Gastrocnemius medialis (tissue), 4 donors: ENCODE results near the gene DGLUCY. TPM values are rescaled to one million over a fixed set of nuclear protein-coding genes. Genes with fewer than 3 reads are reported as not detected.
"Not testable (repeated sequence)": the region's sequence is repeated elsewhere in the genome, so short reads cannot be mapped to it uniquely, and the experiment has no call there.

Source experiments
- ATAC-seq, 2 donors: fragments of 150-250 bp; one replicate each; pipeline ENCODE4 v1.9.1; 2016
- DNase-seq, 2 donors: peaks; one replicate each; pipeline ENCODE4 v3.0.0-alpha.2; 2019
- H3K27ac ChIP-seq, 4 donors: fragments of 200-600 bp; sonication (generic); 1 replicate in 1 of 4; 2 replicates in 3 of 4; pipeline ENCODE4 v1.5.1; 2016 to 2018; ENCODE audit warnings: mild to moderate bottlenecking in 2 of 4, moderate library complexity in 1 of 4
- H3K27me3 ChIP-seq, 3 donors: fragments of 200-600 bp; sonication (generic) in 2 of 3; 1 replicate in 1 of 3; 2 replicates in 2 of 3; pipeline versions ENCODE4 v1.5.1 to v1.6.0; 2016 to 2019; ENCODE audit warnings: mild to moderate bottlenecking in 1 of 3, moderate library complexity in 1 of 3
- H3K36me3 ChIP-seq, 2 donors: fragments of 200-600 bp; sonication (generic) in 1 of 2; one replicate each; pipeline ENCODE4 v1.5.1; 2017 to 2018
- H3K4me1 ChIP-seq, 2 donors: fragments of 200-600 bp; sonication (generic) in 1 of 2; one replicate each; pipeline ENCODE4 v1.5.1; 2016 to 2017; ENCODE audit warnings: mild to moderate bottlenecking in 2 of 2
- H3K4me3 ChIP-seq, 4 donors: fragments of 200-600 bp; sonication (generic) in 3 of 4; 1 replicate in 1 of 4; 2 replicates in 3 of 4; pipeline ENCODE4 v1.5.1; 2016 to 2019; ENCODE audit warnings: mild to moderate bottlenecking in 2 of 4
- H3K9me3 ChIP-seq, 3 donors: fragments of 200-600 bp; sonication (generic) in 2 of 3; 1 replicate in 1 of 3; 2 replicates in 2 of 3; pipeline ENCODE4 v1.5.1; 2016 to 2019
- POLR2A ChIP-seq, 2 donors: fragments of 450-650 bp; IDR thresholded peaks; one replicate each; pipeline ENCODE4 v1.6.1; 2017; ENCODE audit warnings: antibody characterized with exemption in 2 of 2, mild to moderate bottlenecking in 2 of 2, moderate library complexity in 2 of 2
- in situ Hi-C, 4 donors: fragments of 200-750 bp; cut with MboI; loops; one replicate each; pipeline versions ENCODE4 v1.15.0 to v1.8.0; 2017; ENCODE audit warnings: low sequenced_read_pairs in 4 of 4
- intact Hi-C: fragments of 100-400 bp; cut with DNase I; formaldehyde crosslinking; loops from one replicate; pipeline ENCODE4 v1.15.1; 2023; ENCODE audit warnings: low total_unique reads
- total RNA-seq, 4 donors: library from RNA; depleted of rRNA; stranded (reverse); fragments of >200 nt; gene quantifications; one replicate each; pipeline versions ENCODE4 v1.1.0 to v1.2.3, GENCODE V29; 2016
- TF ChIP-seq, protein P1 (sequence below), 5 experiments: fragments of 450-650 bp in 3 of 5; fragments of 200-600 bp in 2 of 5; sonication (generic) in 2 of 5; IDR thresholded peaks in 4 of 5; conservative IDR thresholded peaks in 1 of 5; 1 replicate in 4 of 5; 2 replicates in 1 of 5; pipeline ENCODE4 v1.5.1; 2016 to 2019; ENCODE audit warnings: antibody characterized with exemption in 5 of 5, mild to moderate bottlenecking in 3 of 5, moderate library complexity in 3 of 5

Gene DGLUCY
- total RNA-seq, 4 donors from 2014 or later = 29.3 to 93.7 (median 67.8) TPM

DNA sequence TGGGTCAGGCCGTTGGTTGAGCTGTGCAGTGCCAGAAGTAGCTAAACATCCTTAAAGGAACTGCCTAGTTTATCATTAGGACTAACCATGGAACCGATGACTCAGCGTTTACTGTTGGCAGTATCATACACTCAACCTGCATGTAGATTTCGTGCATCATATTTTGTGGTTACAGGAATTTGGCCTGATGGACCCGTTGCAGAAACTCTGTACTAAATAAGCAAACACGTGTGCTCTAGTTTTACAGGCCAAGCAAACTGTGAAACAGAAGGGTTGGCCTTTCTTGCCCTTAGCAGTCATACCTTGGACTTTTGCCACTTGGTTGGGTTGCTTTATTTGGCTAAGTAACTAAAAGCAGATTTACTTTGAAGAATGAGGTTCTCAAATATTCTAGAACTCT, 35.6 kb downstream of the DGLUCY start:
- TF ChIP-seq POLR2A (IDR thresholded peaks at IDR 0.05) = no peak
- no peak overlapping the region for H3K4me3 ChIP-seq
- no peaks in the 10 kb centered on the region for H3K9me3 ChIP-seq
- in situ Hi-C loops = no loop called here
- no peaks in the 10 kb centered on the region for H3K27me3 ChIP-seq
- intact Hi-C loops = loop anchor here (2.0 to 5.0 kb wide), 2 partner anchors 17 to 57 kb away; no protein-coding TSS in a partner anchor
- peak overlapping the region; percentile 78 to 94 (median 84) for H3K27ac ChIP-seq
- ATAC-seq = peak; percentile 99 to 100
- H3K36me3 ChIP-seq = peaks cover 0 to 9% of the 10 kb centered on the region in 2 donors
- peaks cover 13 to 28% of the 10 kb centered on the region in 2 donors for H3K4me1 ChIP-seq
- peak; percentile 86 to 87 for DNase-seq

DNA sequence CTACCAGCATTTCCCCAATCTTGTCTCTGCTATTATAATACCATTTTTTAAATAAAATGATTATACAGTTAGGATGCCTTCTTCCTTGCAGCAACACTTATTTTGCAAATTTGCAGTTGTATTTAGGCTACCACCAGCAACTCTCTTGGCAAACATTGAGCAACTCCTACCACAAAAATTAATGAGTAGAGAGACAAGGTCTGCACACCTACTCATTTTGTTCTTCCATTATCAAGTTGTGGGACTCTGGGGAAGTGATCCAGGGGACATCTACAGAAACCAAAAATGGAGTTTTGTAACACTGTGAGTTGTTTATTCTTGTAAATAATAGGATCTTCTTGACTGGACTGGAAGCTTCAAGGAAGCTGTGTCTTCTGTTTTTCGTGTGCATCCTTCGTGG, 38.6 kb downstream of the DGLUCY start:
- in situ Hi-C loops (loop anchor here in 2 of 4 donors (25.0 kb wide), 1 partner anchor 765 kb away; the partner anchor contains the start of gene CALM1 (in 2 of the 2)), intact Hi-C loops (loop anchor here (10.0 kb wide), 1 partner anchor 768 kb away; no protein-coding TSS in a partner anchor)
- DNase-seq (no peak), ATAC-seq (no peak)
- peak overlapping the region; percentile 76 to 94 (median 80) for H3K27ac ChIP-seq
- no peaks in the 10 kb centered on the region for H3K9me3 ChIP-seq
- peaks cover 36 to 45% of the 10 kb centered on the region in 2 donors for H3K4me1 ChIP-seq
- no peak overlapping the region for H3K4me3 ChIP-seq
- no peaks in the 10 kb centered on the region for H3K27me3 ChIP-seq
- TF ChIP-seq, protein P1, sequence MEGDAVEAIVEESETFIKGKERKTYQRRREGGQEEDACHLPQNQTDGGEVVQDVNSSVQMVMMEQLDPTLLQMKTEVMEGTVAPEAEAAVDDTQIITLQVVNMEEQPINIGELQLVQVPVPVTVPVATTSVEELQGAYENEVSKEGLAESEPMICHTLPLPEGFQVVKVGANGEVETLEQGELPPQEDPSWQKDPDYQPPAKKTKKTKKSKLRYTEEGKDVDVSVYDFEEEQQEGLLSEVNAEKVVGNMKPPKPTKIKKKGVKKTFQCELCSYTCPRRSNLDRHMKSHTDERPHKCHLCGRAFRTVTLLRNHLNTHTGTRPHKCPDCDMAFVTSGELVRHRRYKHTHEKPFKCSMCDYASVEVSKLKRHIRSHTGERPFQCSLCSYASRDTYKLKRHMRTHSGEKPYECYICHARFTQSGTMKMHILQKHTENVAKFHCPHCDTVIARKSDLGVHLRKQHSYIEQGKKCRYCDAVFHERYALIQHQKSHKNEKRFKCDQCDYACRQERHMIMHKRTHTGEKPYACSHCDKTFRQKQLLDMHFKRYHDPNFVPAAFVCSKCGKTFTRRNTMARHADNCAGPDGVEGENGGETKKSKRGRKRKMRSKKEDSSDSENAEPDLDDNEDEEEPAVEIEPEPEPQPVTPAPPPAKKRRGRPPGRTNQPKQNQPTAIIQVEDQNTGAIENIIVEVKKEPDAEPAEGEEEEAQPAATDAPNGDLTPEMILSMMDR (IDR thresholded peaks at IDR 0.05 in 4 of 5, conservative IDR thresholded peaks at IDR 0.05 in 1 of 5) = no peak
- TF ChIP-seq POLR2A (IDR thresholded peaks at IDR 0.05) = no peak
- no peaks in the 10 kb centered on the region for H3K36me3 ChIP-seq

GRCh38 chr14:91153360-91153759, 39.5 kb downstream of the DGLUCY start:
- DNase-seq (no peak), ATAC-seq (no peak)
- intact Hi-C loops (loop anchor here (10.0 kb wide), 1 partner anchor 769 kb away; no protein-coding TSS in a partner anchor), in situ Hi-C loops (loop anchor here in 2 of 4 donors (25.0 kb wide), 1 partner anchor 766 kb away; the partner anchor contains the start of gene CALM1 (in 2 of the 2))
- peaks cover 42 to 49% of the 10 kb centered on the region in 2 donors for H3K4me1 ChIP-seq
- H3K27ac ChIP-seq = peak overlapping the region; percentile 76 to 94 (median 80)
- no peaks in the 10 kb centered on the region for H3K27me3 ChIP-seq
- TF ChIP-seq, protein P1 (IDR thresholded peaks at IDR 0.05 in 4 of 5, conservative IDR thresholded peaks at IDR 0.05 in 1 of 5) = no peak
- no peak for TF ChIP-seq POLR2A (IDR thresholded peaks at IDR 0.05)
- H3K9me3 ChIP-seq = no peaks in the 10 kb centered on the region
- no peak overlapping the region for H3K4me3 ChIP-seq
- H3K36me3 ChIP-seq = no peaks in the 10 kb centered on the region

DNA sequence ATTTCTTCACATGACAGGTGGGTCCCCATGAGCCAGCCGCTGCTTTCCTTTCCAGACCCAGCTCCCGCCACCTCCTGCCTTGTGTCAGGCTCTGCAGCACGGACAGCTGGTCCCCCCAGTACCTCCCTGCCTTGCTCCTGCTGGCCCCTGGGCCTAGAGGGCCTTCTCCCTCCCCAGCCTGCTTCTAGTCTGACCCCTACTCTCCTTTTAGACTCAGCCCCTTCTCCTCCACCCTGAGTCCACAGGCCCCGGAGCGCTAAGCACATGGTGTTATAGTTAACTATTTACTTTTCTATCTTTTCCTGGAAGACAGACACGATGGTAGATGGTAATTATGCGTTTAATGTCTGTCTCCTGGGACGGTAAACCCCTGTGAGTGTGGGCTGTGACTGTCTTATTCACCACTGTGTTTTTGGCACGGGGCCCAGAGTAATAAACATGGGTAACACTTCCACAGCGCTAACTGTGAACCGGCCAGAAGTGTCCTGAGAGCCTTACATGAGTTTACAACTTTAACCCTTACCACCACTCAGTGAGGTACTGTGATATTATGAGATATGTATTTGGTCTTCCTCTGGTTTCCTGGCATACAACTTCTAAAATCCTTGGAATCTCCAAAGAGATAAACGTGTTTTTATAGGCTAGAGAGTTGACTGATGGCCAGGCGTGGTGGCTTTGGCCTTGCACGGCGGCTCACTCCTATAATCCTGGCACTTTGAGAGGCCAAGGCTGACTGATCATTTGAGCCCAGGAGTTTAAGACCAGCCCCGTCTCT, 41.2 kb downstream of the DGLUCY start:
- TF ChIP-seq, protein P1 (IDR thresholded peaks at IDR 0.05 in 4 of 5, conservative IDR thresholded peaks at IDR 0.05 in 1 of 5) = no peak
- no peak for TF ChIP-seq POLR2A (IDR thresholded peaks at IDR 0.05)
- in situ Hi-C loops (loop anchor here in 2 of 4 donors (25.0 kb wide), 1 partner anchor 768 kb away; the partner anchor contains the start of gene CALM1 (in 2 of the 2)), intact Hi-C loops (loop anchor here (10.0 kb wide), 1 partner anchor 770 kb away; no protein-coding TSS in a partner anchor)
- peak; percentile 11 to 17 for ATAC-seq
- no peaks in the 10 kb centered on the region for H3K9me3 ChIP-seq
- peak overlapping the region; percentile 76 to 94 (median 80) for H3K27ac ChIP-seq
- no peaks in the 10 kb centered on the region for H3K27me3 ChIP-seq
- DNase-seq = peak; percentile 30 to 62
- H3K36me3 ChIP-seq = peaks cover 0 to 4% of the 10 kb centered on the region in 2 donors
- peaks cover 45 to 51% of the 10 kb centered on the region in 2 donors for H3K4me1 ChIP-seq
- no peak overlapping the region for H3K4me3 ChIP-seq

DNA sequence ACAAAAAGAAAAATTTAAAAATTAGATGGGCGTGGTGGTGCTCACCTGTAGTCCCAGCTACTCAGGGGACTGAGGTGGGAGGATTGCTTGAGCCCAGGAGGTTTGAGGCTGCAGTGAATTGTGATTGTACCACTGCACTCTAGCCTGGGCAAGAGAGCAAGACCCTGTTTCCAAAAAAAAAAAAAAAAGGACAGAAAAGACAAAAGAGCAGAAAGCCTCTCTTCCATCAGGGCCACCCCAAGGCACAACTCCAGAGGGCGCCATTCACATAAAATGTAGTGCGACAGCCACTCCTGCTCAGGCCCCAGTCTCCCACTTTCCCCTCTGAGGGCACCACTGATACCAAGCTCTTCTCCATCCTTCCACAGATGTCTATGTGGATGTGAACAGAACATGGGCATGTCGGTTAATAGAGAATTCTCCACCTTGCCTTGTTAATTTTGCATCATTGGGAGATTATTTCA, 41.8 kb downstream of the DGLUCY start:
- in situ Hi-C loops (loop anchor here in 2 of 4 donors (25.0 kb wide), 1 partner anchor 768 kb away; the partner anchor contains the start of gene CALM1 (in 2 of the 2)), intact Hi-C loops (loop anchor here (2.0 to 10.0 kb wide), 2 partner anchors 61 to 771 kb away; no protein-coding TSS in a partner anchor)
- Histone ChIP-seq H3K9me3 (no peaks in the 10 kb centered on the region), H3K36me3 (peaks cover 0 to 10% of the 10 kb centered on the region in 2 donors), H3K4me1 (peaks cover 46 to 55% of the 10 kb centered on the region in 2 donors), H3K27me3 (no peaks in the 10 kb centered on the region), H3K4me3 (no peak overlapping the region), H3K27ac (peak overlapping the region; percentile 76 to 94 (median 80))
- ATAC-seq (no peak), DNase-seq (no peak)
- TF ChIP-seq POLR2A (IDR thresholded peaks at IDR 0.05) = no peak
- TF ChIP-seq, protein P1 (IDR thresholded peaks at IDR 0.05 in 4 of 5, conservative IDR thresholded peaks at IDR 0.05 in 1 of 5) = peak in 1 of 5 experiments; percentile 19

- intact Hi-C loops = loop anchor here (2.0 to 10.0 kb wide), 2 partner anchors 61 to 771 kb away; no protein-coding TSS in a partner anchor
- Histone ChIP-seq H3K27ac (peak overlapping the region; percentile 66 to 94 (median 77)), H3K36me3 (peaks cover 0 to 15% of the 10 kb centered on the region in 2 donors), H3K4me1 (peaks cover 46 to 56% of the 10 kb centered on the region in 2 donors)
- in situ Hi-C loops = loop anchor here in 2 of 4 donors (25.0 kb wide), 1 partner anchor 769 kb away; the partner anchor contains the start of gene CALM1 (in 2 of the 2)
- not testable (repeated sequence) for DNase-seq, H3K27me3 ChIP-seq, ATAC-seq, H3K4me3 ChIP-seq, H3K9me3 ChIP-seq
Observed at GRCh38 chr14:91156142-91156666, 42.3 kb downstream of the DGLUCY start.
